ENCODE results near the gene BIN2. TPM values are rescaled to one million over a fixed set of nuclear protein-coding genes. Genes with fewer than 3 reads are reported as not detected.
A peak's percentile ranks its signal among the peaks of the same experiment; 100 is the strongest.

BIN2 gene
- total and polyA plus RNA-seq, 9 of the 15 experiments (the other 6 are each of a cell fraction or from before 2014, with no cell fraction given), result 0.04 to 0.39 (median 0.25) TPM; not detected in 1

DNA sequence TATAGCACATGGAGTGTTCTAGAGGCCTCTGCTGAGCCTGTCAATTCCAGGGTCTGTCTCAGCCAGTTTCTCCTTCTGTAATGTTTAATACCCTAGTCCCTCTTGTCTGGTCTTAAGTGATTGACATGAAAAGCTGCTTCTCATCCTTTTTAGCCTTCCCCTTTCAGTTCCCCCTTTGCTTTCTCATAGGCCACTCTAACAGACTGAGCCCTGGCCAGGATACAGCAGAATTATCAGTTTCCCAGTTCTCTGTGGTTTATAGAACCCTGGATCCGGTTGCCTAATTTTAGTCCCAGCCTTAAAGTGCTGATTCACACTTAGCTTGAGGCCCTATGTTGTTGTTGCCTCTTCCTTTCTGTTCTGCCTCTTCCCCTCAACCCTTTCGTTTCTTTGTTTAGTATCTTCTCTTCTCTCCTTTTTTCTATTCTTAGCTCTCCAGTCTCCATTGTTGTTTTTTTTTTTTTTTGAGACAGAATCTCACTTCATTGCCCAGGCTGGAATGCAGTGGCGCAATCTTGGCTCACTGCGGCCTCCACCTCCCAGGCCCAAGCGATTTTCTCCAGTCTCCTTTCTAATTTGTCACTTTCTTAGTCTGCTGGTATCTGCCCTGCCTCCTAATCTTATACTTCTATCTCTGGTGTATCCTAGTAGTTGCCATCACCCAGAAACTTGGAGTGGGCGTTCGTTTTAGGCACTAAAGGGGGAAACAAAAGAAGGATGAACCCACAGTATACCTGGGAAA lies 2.9 kb upstream of the BIN2 start (continued):
- TF ChIP-seq ZNF217 (CRISPR knock-in tag; IDR thresholded peaks at IDR 0.05), result no peak
- TF ChIP-seq ZC3H11A (IDR thresholded peaks at IDR 0.05; ENCODE audit: low read depth, low read length), result no peak
- TF ChIP-seq, protein P1, sequence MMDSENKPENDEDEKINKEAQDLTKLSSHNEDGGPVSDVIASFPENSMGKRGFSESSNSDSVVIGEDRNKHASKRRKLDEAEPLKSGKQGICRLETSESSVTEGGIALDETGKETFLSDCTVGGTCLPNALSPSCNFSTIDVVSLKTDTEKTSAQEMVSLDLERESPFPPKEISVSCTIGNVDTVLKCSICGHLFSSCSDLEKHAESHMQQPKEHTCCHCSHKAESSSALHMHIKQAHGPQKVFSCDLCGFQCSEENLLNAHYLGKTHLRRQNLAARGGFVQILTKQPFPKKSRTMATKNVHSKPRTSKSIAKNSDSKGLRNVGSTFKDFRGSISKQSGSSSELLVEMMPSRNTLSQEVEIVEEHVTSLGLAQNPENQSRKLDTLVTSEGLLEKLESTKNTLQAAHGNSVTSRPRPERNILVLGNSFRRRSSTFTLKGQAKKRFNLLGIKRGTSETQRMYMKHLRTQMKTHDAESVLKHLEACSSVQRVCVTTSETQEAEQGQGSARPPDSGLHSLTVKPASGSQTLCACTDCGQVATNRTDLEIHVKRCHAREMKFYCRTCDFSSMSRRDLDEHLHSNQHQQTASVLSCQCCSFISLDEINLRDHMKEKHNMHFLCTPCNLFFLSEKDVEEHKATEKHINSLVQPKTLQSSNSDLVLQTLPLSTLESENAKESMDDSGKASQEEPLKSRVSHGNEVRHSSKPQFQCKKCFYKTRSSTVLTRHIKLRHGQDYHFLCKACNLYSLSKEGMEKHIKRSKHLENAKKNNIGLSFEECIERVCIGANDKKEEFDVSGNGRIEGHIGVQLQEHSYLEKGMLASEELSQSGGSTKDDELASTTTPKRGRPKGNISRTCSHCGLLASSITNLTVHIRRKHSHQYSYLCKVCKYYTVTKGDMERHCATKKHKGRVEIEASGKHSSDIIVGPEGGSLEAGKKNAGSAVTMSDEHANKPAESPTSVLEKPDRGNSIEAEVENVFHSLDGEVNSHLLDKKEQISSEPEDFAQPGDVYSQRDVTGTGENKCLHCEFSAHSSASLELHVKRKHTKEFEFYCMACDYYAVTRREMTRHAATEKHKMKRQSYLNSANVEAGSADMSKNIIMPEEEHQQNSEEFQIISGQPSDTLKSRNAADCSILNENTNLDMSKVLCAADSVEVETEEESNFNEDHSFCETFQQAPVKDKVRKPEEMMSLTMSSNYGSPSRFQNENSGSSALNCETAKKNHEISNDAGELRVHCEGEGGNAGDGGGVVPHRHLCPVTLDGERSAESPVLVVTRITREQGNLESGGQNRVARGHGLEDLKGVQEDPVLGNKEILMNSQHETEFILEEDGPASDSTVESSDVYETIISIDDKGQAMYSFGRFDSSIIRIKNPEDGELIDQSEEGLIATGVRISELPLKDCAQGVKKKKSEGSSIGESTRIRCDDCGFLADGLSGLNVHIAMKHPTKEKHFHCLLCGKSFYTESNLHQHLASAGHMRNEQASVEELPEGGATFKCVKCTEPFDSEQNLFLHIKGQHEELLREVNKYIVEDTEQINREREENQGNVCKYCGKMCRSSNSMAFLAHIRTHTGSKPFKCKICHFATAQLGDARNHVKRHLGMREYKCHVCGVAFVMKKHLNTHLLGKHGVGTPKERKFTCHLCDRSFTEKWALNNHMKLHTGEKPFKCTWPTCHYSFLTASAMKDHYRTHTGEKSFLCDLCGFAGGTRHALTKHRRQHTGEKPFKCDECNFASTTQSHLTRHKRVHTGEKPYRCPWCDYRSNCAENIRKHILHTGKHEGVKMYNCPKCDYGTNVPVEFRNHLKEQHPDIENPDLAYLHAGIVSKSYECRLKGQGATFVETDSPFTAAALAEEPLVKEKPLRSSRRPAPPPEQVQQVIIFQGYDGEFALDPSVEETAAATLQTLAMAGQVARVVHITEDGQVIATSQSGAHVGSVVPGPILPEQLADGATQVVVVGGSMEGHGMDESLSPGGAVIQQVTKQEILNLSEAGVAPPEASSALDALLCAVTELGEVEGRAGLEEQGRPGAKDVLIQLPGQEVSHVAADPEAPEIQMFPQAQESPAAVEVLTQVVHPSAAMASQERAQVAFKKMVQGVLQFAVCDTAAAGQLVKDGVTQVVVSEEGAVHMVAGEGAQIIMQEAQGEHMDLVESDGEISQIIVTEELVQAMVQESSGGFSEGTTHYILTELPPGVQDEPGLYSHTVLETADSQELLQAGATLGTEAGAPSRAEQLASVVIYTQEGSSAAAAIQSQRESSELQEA (IDR thresholded peaks at IDR 0.05; ENCODE audit: low read depth), result no peak
- no peak for TF ChIP-seq CAMTA2 (CRISPR knock-in tag; conservative IDR thresholded peaks at IDR 0.05)
- TF ChIP-seq PHB2 (IDR thresholded peaks at IDR 0.05; ENCODE audit: low read depth), result peak; percentile 26; the same call in 1 of the 2 replicates
- TF ChIP-seq ZNF134 (CRISPR knock-in tag; conservative IDR thresholded peaks at IDR 0.05), result no peak
- TF ChIP-seq STAG1 (CRISPR knock-in tag; IDR thresholded peaks at IDR 0.05; ENCODE audit: borderline replicate concordance), result no peak
- TF ChIP-seq, protein P2, sequence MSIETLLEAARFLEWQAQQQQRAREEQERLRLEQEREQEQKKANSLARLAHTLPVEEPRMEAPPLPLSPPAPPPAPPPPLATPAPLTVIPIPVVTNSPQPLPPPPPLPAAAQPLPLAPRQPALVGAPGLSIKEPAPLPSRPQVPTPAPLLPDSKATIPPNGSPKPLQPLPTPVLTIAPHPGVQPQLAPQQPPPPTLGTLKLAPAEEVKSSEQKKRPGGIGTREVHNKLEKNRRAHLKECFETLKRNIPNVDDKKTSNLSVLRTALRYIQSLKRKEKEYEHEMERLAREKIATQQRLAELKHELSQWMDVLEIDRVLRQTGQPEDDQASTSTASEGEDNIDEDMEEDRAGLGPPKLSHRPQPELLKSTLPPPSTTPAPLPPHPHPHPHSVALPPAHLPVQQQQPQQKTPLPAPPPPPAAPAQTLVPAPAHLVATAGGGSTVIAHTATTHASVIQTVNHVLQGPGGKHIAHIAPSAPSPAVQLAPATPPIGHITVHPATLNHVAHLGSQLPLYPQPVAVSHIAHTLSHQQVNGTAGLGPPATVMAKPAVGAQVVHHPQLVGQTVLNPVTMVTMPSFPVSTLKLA (conservative IDR thresholded peaks at IDR 0.05), result peak in 1 of 2 experiments; percentile 40; a peak in 1 of 4 replicates
- TF ChIP-seq ZNF316 (IDR thresholded peaks at IDR 0.05), result peak; percentile 99
- TF ChIP-seq CBX2 (IDR thresholded peaks at IDR 0.05; ENCODE audit: insufficient read depth, low read length, poor library complexity, severe bottlenecking), result no peak
- no peak for TF ChIP-seq SP1 (CRISPR knock-in tag; IDR thresholded peaks at IDR 0.05)
- TF ChIP-seq TCF7L2 (IDR thresholded peaks at IDR 0.05; ENCODE audit: low read depth, low read length), result no peak
- TF ChIP-seq, protein P3, sequence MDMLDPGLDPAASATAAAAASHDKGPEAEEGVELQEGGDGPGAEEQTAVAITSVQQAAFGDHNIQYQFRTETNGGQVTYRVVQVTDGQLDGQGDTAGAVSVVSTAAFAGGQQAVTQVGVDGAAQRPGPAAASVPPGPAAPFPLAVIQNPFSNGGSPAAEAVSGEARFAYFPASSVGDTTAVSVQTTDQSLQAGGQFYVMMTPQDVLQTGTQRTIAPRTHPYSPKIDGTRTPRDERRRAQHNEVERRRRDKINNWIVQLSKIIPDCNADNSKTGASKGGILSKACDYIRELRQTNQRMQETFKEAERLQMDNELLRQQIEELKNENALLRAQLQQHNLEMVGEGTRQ (CRISPR knock-in tag; IDR thresholded peaks at IDR 0.05), result no peak
- TF ChIP-seq RAD21 (CRISPR knock-in tag; conservative IDR thresholded peaks at IDR 0.05 in 1 of 2, IDR thresholded peaks at IDR 0.05 in 1 of 2), result no peak
- TF ChIP-seq, protein P4, sequence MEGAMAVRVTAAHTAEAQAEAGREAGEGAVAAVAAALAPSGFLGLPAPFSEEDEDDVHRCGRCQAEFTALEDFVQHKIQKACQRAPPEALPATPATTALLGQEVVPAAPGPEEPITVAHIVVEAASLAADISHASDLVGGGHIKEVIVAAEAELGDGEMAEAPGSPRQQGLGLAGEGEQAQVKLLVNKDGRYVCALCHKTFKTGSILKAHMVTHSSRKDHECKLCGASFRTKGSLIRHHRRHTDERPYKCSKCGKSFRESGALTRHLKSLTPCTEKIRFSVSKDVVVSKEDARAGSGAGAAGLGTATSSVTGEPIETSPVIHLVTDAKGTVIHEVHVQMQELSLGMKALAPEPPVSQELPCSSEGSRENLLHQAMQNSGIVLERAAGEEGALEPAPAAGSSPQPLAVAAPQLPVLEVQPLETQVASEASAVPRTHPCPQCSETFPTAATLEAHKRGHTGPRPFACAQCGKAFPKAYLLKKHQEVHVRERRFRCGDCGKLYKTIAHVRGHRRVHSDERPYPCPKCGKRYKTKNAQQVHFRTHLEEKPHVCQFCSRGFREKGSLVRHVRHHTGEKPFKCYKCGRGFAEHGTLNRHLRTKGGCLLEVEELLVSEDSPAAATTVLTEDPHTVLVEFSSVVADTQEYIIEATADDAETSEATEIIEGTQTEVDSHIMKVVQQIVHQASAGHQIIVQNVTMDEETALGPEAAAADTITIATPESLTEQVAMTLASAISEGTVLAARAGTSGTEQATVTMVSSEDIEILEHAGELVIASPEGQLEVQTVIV (CRISPR knock-in tag; IDR thresholded peaks at IDR 0.05; ENCODE audit: borderline replicate concordance), result no peak

All from K562 (cell line).